ENCODE data around the gene ZFYVE28.
A peak's percentile ranks its signal among the peaks of the same experiment; 100 is the strongest.

ZFYVE28 gene

DNA sequence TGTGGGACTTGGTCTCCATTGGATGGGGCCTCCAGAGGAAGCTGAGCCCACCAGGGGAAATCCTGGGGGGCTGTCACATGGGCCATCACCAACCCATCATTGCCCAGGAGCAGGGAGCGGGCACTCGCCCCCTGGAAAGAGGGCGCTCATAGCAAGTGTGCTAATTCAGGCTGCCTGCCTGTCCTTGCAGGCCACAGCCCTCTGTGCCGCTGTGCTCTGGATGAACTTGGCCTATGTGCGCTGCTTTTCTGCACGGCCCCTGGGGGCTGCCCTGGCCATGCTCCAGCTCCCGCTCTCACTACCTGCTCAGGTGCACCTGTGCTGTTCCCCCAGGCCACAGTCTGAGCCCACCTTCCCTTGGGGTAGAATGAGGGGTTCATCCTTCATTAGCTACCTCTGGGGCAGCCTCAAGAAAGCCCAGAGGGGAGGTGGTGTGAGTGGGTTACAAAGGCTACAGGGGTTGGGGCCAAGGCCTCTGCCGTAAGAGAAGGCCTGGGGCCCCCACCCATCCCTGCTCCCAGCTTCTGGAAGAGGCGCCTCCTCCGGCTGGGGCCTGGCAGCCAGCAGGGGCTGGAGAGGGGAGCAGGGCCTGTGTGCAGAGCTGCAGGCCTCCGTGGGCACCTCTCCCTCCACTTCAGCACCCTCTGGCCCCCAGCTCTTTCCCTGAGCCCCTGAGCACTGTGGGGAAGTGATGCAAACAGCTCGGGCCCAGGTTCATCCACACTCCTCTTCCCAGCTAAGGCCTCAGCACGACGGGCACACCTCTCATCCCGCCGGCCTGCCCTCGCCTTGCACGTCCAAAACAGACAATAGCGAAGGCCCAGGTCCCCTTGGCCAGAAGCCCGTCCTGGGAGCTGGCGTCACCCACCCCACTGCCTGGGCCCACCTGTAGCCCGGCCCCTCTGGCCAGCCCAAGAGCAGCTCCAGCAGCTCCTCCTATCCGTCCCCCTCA lies 9.2 kb upstream of the ZFYVE28 start:
- DNase-seq = no peak

DNA sequence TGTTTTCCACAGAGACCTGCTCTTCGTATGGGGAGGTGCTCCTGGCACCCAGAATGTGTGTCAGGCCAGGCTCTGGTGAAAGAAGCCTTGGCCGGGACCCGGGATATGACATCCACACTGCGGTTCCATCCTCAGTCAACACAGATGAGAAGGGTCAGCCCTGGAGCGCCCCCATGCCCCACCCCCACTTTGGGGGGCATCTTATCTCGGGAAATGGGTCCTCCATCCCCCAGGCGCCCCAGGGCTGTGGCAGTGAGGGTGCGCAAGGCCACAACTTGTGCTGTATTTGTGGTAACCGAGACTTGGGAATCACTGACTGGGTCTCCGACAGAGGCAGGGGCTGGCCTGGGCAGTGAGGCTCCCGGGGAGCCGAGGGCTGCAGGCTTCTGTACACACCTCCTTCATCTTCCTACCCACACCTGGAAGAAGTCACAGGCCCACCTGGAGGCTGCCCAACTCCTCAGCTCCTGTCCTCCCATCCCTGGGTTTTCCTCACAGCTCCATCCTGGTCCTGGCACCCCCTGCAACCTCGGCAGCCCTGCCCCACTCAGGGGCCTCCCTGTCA lies 8.3 kb upstream of the ZFYVE28 start:
- DNase-seq = no peak

DNA sequence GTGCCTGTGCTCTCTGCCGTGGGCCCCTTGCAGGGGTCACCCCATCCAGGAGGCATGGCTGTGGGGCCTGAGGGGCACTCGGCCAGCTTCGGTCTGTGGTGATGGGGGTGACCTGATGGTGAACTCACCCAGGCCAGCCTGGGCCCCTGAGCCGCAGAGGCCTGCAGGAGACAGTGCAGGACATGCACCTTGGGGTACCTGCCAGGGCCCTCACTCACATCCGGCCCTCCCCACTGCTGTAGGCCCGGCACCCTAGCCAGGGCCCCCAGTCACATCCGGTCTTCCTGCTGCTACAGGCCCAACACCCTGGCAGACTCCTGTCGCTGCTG lies 7.6 kb upstream of the ZFYVE28 start:
- no peak for DNase-seq

DNA sequence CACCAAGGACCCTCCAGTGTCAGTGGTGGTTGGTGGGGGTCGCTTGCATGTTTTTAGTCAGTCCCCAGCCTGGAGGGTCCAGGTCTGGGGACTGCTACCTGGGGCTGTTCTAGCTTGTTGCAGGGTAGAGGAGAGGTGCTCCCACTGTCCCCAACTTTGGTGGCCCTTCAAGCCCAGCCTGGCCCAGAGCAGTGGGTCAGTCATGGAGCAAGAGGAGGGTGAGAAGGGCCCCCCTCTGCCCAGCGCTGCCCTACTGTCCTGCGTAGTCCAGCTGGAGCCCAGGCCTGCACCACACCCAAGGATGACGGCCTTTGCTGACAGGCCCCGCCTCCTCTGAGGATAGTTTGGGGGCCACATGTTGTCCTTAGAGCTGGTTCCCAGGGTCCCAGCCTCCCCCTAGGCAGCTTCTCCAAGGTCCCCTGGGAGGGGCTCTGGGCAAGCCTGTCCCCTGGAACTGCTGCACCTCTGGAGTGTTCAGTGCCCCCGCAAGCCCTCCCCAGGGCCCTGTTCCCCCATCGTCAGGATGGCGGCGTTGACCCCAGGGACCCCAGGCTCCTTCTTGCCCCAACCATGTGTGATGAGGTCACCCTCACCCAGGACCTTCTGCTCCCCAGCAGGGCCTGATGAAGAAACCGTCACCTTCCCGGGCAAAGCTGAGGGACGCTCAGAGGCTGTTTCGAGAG lies 7.1 kb upstream of the ZFYVE28 start:
- no peak for DNase-seq

DNA sequence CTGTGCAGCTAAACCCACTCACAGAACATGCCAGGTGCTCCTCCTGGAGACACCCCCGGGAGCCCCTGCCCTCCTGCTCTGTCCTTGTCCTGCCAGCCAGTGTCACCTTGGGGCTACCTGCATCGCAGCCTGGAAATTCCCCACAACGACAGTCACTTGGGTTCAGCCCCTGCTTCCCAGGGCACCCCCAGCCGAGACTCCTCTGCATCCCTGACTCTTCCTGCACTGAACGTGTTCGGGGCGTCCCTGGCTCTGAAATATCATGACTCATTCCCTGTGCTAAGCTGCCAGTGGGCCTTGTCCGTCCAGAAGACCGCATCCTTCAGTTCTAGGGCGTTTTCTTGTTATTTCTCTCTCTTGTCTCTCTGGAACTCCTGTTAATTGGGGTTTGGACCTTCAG lies 6.1 kb upstream of the ZFYVE28 start:
- DNase-seq = no peak

DNA sequence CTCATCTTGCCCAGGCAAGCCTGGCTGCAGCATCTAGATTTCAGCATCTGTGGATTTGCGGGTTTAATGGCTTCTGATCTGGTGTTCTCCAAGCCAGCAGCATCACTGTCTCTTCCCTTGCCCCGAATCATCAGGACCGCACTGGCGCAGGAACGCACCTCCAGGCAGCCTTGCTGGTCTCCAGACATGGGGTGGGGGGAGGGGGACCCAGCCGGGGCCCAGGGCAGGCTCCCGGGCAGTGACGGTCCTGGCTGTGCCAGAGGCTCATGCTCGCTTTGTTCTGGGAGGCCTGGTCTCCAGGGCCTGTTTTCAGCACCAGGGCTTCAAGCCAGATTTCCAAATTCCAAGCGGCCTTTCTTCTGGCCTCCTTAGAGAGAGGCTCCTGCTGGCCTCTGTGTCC lies 5.2 kb upstream of the ZFYVE28 start:
- DNase-seq = no peak

DNA sequence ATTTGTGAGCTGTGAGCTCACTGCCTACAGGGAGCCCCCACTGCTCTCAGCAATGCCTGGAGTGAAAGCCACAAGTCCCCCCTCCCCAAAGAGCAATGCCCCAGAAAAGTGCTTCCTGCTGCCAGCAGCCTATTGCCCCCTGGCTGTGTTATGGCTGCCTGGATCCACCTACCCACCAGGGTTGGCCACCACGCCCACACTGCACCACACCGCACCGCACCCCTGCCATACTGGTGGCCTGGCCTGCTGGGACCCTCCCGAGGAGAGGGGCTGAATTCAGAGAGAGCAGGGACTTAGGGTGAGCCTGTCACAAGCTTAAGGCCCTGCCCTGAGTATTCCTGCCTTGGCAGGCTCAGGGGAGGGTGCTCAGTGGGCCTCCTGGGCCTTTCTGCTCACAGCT lies 4.6 kb upstream of the ZFYVE28 start:
- no peak for DNase-seq

DNA sequence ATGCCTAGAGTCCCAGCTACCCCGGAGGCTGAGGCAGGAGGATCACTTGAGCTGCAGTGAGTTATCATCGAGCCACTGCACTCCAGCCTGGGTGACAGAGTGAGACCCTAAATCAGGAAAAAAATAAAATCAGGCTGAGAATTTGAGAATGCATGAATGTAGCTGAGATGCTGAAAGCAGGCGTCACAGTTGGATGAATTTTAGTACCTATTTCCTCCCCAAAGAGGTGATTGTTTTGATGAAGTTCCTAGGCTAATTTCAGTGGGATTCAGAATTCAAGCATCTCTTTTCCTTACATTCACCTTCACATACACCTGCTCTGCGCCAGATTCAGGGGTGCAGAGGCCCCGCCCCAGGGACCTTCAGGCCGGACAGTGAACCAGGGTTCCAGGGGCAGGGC lies 3.5 kb upstream of the ZFYVE28 start:
- no peak for DNase-seq

DNA sequence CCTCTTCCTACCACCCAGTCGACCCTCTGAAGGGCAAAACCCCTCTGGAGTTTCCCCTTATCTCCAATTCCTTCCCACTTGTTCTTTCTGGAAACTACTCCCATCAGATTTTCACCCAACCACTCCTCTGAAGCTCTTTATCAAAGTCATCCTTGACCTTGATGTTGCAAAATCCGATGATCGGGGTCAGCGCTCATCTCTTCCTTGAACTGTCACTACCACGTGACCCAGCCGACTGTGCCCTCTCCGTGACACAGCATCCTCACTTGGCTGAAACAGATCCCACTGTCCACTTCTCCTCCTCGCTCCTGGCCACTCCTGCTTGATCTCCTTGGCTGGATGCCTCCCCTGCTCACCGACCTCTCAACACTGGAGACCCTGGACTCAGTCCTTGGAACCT lies 1.4 kb upstream of the ZFYVE28 start:
- DNase-seq = no peak

DNA sequence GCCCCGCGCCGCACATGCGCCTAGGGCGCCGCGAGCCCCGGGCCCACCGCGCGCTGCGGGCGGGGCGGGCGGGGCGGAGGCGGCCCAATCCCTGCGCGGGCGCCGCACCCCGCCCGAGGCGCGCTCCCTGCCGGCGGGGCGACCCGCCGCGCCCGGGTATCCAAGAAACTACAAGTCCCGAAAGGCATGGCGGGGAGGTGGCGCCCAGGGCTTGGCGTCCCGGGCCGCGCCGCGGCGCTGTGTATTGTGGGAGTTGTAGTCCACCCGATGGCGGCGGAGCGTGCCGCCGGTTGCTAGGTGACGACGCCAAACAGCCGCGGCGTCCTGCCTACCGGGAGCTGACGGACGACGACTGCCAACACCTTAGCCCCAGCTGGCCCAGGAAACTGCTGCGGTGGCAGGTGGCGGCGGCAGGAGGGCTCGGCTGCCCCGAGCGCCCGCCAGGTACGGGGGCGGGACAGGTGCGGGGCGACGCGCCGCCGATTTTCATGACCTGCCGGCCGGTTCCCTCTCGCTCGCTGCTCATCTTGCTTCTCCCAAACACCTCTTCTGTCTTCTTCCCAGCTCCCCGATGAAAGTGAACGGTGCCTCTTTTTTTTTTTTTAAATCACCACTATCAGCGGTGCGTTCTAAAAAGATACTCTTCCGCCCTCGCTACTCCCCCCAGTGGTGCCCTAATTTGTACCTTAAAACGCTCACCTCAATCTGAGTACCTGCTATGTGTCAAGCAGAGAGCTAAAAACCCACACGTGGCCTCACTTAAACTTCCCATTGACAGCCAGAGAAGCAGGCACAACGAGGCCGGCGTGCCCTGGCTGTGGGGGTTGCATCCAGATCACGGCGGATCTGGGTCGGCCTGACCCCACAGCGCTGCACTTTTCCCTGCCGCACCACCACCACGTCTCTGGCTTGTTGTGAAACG lies 466 bp upstream of the ZFYVE28 start, which contains the start of gene CFAP99:
Gene CFAP99, plus strand, starts transcription at position 306 of the 922 bp plus-strand sequence.
- DNase-seq = peak; percentile 98

DNA sequence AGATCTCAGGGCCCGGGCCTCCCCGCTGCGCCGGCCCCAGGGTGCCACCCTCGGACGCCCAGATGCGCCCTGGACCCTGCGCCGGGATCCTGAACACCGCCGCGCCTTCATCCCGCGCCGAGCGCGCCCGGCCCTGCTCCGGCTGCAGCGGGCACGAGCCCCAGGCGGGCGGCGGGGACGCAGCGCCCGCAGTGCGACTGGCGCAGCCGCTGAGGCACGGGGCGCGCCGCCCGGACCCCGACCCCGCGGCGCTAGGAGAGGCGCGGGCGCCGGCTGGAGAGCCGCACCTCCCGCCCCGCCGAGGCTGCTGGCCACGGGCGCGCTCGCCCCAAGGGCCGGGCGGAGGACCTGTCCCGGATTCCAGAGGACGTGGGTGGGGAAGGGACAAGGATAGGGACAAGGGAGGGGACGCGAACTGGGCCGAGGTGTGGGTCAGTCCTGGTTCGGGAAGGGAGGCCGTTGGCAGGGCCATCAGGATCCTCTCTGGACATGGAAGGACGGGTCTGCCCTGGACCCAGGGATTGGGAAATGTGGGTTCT lies 1.1 kb downstream of the ZFYVE28 start:
- no peak for DNase-seq

DNA sequence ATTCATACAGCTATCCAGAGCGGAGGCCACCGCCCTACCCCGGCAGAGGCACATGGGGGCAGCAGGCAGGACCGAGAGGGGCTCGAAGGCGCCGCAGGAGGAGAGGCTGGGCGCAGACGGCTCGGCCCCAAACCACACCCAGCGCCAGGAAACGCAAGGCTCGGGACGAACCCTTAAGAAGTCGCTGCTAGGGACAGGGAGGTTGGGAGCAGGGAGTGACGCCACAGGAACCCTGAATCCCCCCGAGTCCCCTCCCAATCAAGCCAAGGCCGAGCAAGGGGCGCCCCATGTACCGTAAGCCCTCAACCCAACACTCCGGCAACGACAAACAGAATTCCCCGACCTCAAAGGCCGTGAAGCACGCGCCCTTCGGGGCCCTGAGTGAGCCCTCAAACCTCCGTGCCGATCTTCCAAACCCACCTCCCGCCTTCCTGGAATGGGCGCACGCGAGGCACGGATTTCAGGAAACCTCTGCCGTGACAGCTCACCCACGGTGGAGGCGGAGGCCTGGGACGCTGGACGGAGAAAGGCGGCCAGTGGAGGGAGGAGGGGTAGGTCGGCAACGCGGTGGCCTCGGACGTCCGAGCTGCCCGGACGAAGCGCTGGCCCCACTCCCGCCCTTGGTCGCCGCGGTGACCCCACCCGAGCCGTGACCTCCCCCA lies 1.8 kb downstream of the ZFYVE28 start:
- no peak for DNase-seq

DNA sequence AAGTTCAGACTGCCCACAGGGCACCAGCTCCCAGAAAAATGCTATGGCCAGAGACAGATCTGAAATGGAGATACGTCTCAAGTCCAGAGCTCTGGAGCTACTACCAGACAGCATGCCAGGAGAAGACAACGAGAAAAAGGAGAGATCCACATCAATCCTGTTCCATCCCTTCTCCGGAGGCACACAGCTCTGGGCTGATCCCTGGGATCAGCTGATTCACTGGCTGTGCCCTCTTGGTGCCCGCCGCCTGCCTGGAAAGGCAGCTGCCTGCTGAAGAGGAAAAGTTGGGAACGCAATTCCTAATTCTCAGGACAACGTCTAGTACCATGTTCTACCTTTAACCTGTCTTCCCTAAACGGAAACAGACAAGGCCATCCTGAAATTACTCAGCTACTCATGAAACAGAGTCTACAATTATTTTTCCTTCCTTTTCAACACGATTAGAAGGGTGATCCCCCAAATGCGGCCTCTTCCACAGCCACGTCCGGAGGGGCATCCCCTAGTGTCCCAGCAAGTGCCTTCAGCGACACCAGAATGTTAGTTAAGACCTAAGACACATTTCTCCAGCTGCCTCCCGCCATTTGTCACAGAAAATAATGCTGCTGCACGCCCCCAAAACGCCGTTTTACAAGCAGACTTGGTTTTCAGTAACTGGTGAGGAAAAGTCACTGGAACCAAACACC lies 2.4 kb downstream of the ZFYVE28 start:
- no peak for DNase-seq

DNA sequence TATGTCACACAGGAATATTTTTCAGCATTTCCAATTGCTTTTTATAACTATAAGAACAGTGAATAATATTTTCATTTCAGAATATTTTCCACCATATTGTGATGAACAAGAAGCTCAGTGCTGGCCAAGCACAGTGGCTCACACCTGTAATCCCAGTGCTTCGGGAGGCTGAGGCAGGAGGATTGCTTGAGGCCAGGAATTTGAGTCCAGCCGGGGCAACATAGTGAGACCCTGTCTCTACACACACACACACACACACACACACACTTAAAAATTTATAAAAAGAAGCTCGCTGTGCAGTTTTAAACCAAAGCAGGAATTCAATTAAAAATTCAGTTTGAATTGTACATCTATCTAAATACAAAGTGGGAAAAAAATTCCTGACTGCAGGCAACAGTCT lies 3.2 kb downstream of the ZFYVE28 start:
- no peak for DNase-seq

DNA sequence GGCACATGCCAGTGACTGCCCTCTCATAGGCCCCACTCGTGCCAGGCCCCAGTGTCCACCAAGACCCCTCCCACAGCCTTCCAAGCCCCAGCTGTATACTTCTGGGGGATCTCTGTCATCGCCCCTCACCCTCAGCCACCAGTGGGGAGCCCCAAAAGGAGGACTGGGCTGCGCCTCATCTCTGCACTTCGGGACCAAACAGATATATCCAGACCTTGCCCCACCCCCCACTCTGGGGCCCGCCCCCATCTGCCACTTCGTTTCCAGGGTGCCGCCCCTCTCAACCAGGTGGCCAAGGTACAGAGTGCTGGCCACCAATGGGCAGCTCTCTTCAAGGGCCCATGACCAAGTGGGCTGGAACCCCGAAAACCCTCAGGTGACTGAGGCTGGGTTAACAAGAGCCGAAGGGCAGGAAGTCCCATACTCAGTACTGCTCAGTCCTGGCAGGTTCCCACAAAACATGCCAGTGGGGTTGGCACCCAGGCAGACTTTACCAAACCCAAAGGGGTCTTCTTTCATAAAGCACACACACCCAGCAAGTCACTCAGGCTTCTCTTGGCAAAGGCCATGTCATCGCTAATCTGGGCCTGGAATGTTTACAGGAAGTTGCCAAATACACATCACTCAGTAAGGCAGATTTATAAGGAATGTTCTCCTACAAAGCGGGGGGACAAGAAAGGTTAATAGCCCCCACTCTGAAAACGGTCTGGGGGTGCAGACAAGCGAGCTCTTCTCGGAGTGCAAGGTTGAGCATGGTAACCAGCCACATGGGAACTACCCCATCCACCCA lies 4.4 kb downstream of the ZFYVE28 start:
- peak; percentile 50 for DNase-seq

DNA sequence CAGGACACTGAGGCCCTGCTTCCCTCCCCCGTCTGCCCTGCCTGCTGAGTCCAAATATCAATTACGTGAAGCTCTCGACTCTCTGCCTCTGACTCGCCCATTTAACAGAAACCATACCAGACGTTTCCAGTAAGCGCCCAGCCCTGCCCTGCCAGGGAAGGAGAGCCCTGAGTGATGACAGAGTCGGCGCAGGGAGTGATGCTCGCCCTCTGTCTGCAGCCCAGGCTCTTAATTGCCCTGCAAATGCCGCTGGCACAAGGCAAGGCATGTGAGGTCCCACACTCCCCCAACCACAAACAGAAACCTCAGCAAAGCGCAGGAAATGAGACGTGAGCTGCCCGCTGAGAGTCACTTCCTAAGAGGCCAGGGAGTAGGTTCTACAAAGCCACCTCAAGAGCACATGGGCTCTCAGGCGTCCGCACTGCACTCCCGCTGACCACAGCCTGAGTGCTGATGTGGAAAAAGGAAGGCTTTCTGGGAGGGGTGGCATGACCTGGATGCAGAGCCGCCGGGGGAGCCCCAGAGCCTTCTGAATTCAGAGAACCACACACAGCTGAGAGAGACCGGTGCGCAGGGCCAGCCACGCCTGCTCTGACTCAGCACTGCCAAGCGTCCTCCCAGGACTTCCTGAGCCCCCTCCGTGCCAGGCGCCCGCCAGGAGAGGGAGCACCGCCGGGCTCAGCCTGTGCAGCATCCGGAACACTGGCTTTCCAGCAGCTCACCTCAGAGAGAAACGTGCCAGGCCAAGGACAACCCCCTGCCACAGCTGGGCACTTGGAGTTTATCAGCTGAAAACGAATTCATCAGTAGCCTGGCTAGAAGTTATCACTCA lies 5.3 kb downstream of the ZFYVE28 start:
- DNase-seq = peak; percentile 94

DNA sequence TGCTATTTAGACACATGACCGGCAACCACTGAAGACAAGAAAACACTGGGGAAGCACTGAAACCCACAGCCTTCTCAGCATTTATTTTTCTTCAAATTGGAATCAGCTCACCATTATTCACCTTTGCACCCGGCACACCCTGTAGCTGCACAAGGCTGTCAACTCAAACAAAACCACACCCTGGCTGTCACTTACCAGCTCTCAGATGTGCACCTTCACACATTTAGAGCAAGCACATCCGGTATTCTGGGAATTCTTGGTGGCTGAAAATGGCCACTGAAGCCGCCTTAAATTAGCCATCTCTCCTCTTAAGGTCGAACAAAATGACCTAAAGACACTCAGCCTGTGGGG lies 5.9 kb downstream of the ZFYVE28 start:
- peak; percentile 81 for DNase-seq

DNA sequence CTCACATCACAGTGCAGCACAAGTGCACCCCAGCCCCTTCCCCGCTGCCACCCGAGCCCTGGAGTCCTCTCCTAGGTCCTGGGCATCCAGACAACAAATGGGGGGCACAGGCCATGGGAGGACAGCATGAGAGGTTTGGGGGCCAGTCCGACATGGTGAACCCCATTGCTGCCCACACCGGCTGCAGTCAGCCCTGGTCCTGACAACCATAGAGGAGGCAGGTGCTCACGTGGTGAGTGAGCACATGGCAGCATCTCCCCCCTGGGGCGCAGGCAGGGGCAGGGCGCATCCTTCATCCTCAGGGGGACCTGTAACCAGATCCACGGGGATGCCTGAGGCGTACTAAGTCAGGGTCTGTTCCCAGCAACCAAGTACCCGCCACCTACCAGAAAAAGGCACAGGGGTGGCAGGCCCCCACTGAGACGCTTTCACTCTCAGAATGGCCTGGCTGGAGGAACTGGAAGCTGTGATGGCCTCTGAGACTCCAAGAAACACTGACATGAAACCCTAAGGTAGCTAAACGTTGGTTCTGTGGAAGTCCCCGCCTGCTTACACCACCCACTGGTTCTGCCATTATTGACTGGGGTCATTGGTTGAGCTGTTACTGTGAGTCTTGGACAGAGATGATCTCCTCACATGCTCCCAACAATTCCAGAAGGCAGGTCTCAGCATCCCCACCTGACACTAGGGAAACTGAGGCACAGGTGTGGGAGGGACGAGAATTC lies 6.5 kb downstream of the ZFYVE28 start:
- peak; percentile 43 for DNase-seq

DNA sequence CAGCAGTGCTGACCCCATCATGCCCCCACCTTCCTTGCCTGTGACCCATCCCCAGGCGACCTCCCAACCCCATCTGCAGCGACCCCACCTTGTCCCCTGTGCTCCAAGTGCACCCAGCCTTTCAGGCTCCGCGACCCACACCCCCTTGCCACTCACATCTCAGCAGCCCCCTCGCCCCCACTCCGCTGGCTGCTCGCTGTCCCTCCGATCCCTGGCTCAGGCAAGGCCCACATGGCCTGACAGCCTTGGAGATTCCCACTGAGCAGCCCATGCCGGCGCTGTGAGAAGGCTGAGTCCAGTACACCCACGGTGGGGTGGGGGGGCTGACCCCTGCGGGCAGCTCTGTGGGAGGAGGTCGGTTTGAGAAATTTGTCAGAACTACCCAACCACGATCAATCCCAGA lies 9.1 kb downstream of the ZFYVE28 start:
- no peak for DNase-seq

Measured in stimulated activated CD4-positive, alpha-beta T cell treated with anti-CD3 and anti-CD28 coated beads, Interleukin-1b, Interleukin-23, amount 100 ng/mL, for 48 hours (primary cell).